K562 (cell line): ENCODE results near the gene HBB. TPM values are rescaled to one million over a fixed set of nuclear protein-coding genes. Genes with fewer than 3 reads are reported as not detected.

ENCODE experiments used
- CBX1 ChIP-seq: sonication (generic); IDR thresholded peaks from 2 replicates; pipeline ENCODE4 v1.6.1; 2016; ENCODE audit warnings: antibody characterized with exemption, low read depth, mild to moderate bottlenecking
- EWSR1 ChIP-seq: fragments of 450-650 bp; IDR thresholded peaks from 2 replicates; pipeline ENCODE4 v1.6.1; 2018; ENCODE audit warnings: borderline replicate concordance, mild to moderate bottlenecking, low read depth, moderate library complexity; ENCODE audit not compliant: partially characterized antibody
- PHB ChIP-seq: fragments of 250-450 bp; sonication (Bioruptor Pico); IDR thresholded peaks from 2 replicates; pipeline ENCODE4 v1.5.0; 2021
- polyA plus RNA-seq, 8 experiments: library from polyadenylated mRNA; depleted of rRNA in 4 of 8; stranded (reverse) in 5 of 8; unstranded in 3 of 8; fragments of >200 nt; fragmentation: Nextera tagmentation in 2 of 8; fragmentation: Illumina TruSeq in 1 of 8; extraction: Ambion mirVana in 2 of 8; extraction: Trizol in 1 of 8; gene quantifications; 2 replicates each; pipeline versions ENCODE4 v1.2.1 to v1.2.3, GENCODE V29; 2011 to 2014; ENCODE audit warnings: inconsistent platforms in 1 of 8, missing spikeins in 1 of 8
- total RNA-seq, 7 experiments: library from RNA; depleted of rRNA in 6 of 7; stranded (reverse); fragments of >200 nt in 6 of 7; fragmentation: Illumina TruSeq in 2 of 7; extraction: Trizol in 2 of 7; gene quantifications; 2 replicates each; pipeline versions ENCODE4 v1.2.1 to v1.2.3, GENCODE V29; 2011 to 2021; ENCODE audit warnings: low replicate concordance in 1 of 7
- TF ChIP-seq, protein P1 (sequence below): IDR thresholded peaks from 2 replicates; pipeline ENCODE4 v1.6.1; 2016; ENCODE audit warnings: missing genetic modification characterization, missing compliant biosample characterization
- TF ChIP-seq, protein P2 (sequence below): fragments of 250-450 bp; sonication (Bioruptor Pico); IDR thresholded peaks from 2 replicates; pipeline ENCODE4 v1.8.0; 2022; ENCODE audit warnings: moderate library complexity, mild to moderate bottlenecking, inconsistent platforms
- TF ChIP-seq, protein P3 (sequence below), 2 experiments: IDR thresholded peaks; 2 replicates each; pipeline ENCODE4 v1.6.1; 2012; ENCODE audit warnings: improper control_type of control experiment in 2 of 2, low read depth in 2 of 2, low read length in 2 of 2, borderline replicate concordance in 1 of 2
- TF ChIP-seq, protein P4 (sequence below): fragments of 250-450 bp; sonication (Bioruptor Pico); IDR thresholded peaks from 2 replicates; pipeline ENCODE4 v1.5.0; 2021; ENCODE audit warnings: mild to moderate bottlenecking, borderline replicate concordance
- TF ChIP-seq, protein P5 (sequence below): fragments of 450-650 bp; IDR thresholded peaks from 2 replicates; pipeline ENCODE4 v1.6.1; 2017; ENCODE audit warnings: mild to moderate bottlenecking, moderate library complexity

The HBB gene
- total and polyA plus RNA-seq, 9 of the 15 experiments (the other 6 are each of a cell fraction or from before 2014, with no cell fraction given), result 0.33 to 3.4 (median 1.2) TPM; not detected in 2

DNA sequence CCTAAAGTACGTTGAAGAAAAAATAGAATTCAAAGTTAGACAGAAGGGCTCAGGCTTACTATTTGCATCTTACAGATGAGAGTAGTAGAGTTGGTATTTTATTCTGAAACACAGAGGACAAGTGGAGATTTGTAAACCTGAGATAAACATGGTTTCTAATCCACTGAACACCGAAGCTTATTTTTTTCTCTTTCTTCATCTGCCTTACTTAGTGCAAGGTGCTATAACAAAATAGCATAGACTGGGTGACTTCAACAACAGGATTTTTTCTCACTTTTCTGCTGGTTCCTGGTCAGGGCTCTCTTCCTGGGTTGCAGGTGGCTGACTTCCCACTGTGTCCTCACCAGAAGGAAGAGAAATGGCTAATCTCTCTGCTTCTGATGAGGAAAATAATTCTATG, 24.9 kb upstream of the HBB start (continued):
- TF ChIP-seq, protein P1, sequence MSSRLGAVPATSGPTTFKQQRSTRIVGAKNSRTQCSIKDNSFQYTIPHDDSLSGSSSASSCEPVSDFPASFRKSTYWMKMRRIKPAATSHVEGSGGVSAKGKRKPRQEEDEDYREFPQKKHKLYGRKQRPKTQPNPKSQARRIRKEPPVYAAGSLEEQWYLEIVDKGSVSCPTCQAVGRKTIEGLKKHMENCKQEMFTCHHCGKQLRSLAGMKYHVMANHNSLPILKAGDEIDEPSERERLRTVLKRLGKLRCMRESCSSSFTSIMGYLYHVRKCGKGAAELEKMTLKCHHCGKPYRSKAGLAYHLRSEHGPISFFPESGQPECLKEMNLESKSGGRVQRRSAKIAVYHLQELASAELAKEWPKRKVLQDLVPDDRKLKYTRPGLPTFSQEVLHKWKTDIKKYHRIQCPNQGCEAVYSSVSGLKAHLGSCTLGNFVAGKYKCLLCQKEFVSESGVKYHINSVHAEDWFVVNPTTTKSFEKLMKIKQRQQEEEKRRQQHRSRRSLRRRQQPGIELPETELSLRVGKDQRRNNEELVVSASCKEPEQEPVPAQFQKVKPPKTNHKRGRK, result 0 out of 2 replicates have a peak, but pooled peaks have one; percentile 67
- TF ChIP-seq, protein P2, sequence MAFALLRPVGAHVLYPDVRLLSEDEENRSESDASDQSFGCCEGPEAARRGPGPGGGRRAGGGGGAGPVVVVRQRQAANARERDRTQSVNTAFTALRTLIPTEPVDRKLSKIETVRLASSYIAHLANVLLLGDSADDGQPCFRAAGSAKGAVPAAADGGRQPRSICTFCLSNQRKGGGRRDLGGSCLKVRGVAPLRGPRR, result no peak
- TF ChIP-seq, protein P3, sequence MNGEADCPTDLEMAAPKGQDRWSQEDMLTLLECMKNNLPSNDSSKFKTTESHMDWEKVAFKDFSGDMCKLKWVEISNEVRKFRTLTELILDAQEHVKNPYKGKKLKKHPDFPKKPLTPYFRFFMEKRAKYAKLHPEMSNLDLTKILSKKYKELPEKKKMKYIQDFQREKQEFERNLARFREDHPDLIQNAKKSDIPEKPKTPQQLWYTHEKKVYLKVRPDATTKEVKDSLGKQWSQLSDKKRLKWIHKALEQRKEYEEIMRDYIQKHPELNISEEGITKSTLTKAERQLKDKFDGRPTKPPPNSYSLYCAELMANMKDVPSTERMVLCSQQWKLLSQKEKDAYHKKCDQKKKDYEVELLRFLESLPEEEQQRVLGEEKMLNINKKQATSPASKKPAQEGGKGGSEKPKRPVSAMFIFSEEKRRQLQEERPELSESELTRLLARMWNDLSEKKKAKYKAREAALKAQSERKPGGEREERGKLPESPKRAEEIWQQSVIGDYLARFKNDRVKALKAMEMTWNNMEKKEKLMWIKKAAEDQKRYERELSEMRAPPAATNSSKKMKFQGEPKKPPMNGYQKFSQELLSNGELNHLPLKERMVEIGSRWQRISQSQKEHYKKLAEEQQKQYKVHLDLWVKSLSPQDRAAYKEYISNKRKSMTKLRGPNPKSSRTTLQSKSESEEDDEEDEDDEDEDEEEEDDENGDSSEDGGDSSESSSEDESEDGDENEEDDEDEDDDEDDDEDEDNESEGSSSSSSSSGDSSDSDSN (IDR thresholded peaks at IDR 0.05; ENCODE audit: borderline replicate concordance in 1 of 2, low read depth in 2 of 2, low read length in 2 of 2), result no peak
- TF ChIP-seq PHB, result peak; percentile 31; the same call in 1 of the 2 replicates
- TF ChIP-seq CBX1, result no peak
- TF ChIP-seq, protein P4, sequence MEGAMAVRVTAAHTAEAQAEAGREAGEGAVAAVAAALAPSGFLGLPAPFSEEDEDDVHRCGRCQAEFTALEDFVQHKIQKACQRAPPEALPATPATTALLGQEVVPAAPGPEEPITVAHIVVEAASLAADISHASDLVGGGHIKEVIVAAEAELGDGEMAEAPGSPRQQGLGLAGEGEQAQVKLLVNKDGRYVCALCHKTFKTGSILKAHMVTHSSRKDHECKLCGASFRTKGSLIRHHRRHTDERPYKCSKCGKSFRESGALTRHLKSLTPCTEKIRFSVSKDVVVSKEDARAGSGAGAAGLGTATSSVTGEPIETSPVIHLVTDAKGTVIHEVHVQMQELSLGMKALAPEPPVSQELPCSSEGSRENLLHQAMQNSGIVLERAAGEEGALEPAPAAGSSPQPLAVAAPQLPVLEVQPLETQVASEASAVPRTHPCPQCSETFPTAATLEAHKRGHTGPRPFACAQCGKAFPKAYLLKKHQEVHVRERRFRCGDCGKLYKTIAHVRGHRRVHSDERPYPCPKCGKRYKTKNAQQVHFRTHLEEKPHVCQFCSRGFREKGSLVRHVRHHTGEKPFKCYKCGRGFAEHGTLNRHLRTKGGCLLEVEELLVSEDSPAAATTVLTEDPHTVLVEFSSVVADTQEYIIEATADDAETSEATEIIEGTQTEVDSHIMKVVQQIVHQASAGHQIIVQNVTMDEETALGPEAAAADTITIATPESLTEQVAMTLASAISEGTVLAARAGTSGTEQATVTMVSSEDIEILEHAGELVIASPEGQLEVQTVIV, result no peak
- TF ChIP-seq, protein P5, sequence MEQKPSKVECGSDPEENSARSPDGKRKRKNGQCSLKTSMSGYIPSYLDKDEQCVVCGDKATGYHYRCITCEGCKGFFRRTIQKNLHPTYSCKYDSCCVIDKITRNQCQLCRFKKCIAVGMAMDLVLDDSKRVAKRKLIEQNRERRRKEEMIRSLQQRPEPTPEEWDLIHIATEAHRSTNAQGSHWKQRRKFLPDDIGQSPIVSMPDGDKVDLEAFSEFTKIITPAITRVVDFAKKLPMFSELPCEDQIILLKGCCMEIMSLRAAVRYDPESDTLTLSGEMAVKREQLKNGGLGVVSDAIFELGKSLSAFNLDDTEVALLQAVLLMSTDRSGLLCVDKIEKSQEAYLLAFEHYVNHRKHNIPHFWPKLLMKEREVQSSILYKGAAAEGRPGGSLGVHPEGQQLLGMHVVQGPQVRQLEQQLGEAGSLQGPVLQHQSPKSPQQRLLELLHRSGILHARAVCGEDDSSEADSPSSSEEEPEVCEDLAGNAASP, result no peak
- no peak for TF ChIP-seq EWSR1
- TF ChIP-seq, all 486 proteins: peak for 13
